Fibroblast of skin of scalp (primary cell): ENCODE data around the gene BIRC2. TPM values are rescaled to one million over a fixed set of nuclear protein-coding genes. Genes with fewer than 3 reads are reported as not detected.
"Not testable (repeated sequence)": the region's sequence is repeated elsewhere in the genome, so short reads cannot be mapped to it uniquely, and the experiment has no call there.

Experiments
- DNase-seq: peaks from one replicate; pipeline ENCODE4 v3.0.0-alpha.2; 2013
- polyA plus RNA-seq, 2 experiments: library from polyadenylated mRNA; unstranded; fragments of 120-200 nt; gene quantifications; one replicate each; pipeline ENCODE4 v1.2.1, GENCODE V29; 2013; ENCODE audit not compliant: insufficient read length in 2 of 2

BIRC2 gene
- polyA plus RNA-seq (2013, experiment 1 of 2; ENCODE audit: insufficient read length): 92.7 TPM
- polyA plus RNA-seq (2013, experiment 2 of 2; ENCODE audit: insufficient read length): 103 TPM

- peak; percentile 95 for DNase-seq
Measured at GRCh38 chr11:102346748-102347461, at the start of gene BIRC2. Gene BIRC2, plus strand, starts transcription at chr11:102347214. Its CDS starts 2,641 bp downstream, at chr11:102349855.

DNA sequence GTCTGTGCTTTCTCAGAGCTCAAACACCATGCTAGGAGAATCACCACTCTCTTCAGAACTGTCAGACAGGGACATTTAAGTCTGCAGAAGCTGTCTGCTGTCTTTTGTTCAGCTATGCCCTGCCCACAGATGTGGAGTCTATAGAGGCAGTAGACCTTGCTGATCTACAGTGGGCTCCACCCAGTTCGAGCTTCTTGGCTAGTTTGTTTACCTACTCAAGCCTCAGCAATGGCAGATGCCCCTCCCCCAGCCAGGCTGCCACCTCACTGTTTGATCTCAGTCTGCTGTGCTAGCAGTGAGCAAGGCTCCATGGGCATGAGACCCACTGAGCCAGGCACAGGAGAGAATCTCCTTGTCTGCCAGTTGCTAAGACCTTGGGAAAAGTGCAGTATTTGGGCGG is 46.2 kb upstream of the BIRC2 start:
- DNase-seq: not testable (repeated sequence)

- DNase-seq: no peak
Measured at GRCh38 chr11:102302241-102302640, 44.8 kb upstream of the BIRC2 start.

DNA sequence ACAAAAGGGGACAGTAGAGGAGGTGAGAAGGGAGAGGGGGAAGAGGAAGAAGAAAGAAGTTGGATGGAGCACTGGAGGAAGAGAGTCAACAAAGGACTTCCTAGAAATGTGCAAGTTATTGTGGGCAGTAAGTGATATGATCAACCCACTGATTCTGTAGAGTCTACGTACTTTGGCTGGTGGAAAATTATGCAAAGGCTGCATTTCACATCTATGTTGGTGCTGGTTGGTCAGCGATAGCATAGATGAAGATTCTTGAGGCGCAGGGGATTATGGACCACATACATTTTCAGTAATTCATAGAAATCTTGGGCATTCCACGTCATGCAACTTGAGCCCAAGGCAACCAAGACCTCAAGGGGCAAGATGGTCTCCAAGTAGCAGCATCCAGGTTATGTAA is 42.3 kb upstream of the BIRC2 start:
- no peak for DNase-seq

- DNase-seq: no peak
Measured at GRCh38 chr11:102305352-102306047, 41.5 kb upstream of the BIRC2 start.

GRCh38 chr11:102306048-102306597 is 40.9 kb upstream of the BIRC2 start:
- no peak for DNase-seq

DNA sequence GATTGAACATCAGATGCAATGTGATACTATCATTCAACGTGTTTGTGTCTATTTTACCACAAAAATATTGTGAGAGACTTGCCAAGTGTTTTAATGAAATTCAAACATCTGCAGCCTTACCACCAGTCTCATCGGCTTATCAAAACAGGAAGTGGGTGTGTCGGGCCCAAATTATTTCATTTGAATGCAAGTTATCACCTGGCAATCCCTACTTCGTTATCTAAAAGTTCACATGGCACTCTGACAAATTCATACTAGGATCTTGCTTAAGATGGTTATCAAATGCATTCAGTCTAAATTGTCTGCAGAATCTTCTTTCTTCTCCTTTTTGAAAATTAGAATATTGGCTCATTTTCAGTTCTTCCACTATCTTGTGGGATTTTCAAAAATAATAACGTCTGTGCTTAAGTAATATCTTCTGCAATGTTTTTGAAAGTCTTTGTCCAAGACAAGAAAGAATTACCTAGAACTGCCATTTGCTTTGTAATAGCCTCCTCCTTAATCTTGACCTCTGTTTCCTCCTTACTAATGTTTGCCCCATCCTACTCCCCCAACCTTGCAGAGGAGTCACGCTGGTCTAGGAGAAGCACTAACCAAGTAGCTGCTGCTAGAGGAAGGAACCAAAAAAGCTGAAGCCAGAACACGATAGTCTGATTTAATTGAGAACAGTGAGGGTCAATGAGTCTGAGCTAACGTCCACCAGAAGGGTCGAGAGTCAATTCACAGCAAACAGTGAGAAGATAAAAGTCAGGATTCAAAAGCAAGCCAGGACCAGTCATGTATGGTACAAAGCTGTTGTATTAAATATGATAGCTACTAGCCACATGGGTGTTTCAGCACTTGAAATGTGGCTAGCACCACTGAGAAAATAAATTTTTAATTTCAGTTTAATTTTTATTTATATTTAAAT is 39.9 kb upstream of the BIRC2 start:
- no peak for DNase-seq

DNA sequence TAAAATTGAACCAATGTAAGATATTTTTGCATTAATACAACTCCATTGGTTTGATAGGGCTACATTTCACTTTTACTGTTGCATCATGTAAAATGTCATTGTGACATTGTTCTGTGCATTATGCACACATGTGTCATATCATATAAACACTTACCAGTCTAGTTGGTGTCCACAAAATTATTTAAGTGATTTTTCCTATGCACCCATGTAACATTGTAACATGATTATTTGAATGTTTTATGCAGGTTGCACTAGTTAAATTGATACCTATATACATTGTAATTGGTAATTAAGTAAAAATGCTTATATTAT is 39.3 kb upstream of the BIRC2 start:
- DNase-seq: no peak

DNA sequence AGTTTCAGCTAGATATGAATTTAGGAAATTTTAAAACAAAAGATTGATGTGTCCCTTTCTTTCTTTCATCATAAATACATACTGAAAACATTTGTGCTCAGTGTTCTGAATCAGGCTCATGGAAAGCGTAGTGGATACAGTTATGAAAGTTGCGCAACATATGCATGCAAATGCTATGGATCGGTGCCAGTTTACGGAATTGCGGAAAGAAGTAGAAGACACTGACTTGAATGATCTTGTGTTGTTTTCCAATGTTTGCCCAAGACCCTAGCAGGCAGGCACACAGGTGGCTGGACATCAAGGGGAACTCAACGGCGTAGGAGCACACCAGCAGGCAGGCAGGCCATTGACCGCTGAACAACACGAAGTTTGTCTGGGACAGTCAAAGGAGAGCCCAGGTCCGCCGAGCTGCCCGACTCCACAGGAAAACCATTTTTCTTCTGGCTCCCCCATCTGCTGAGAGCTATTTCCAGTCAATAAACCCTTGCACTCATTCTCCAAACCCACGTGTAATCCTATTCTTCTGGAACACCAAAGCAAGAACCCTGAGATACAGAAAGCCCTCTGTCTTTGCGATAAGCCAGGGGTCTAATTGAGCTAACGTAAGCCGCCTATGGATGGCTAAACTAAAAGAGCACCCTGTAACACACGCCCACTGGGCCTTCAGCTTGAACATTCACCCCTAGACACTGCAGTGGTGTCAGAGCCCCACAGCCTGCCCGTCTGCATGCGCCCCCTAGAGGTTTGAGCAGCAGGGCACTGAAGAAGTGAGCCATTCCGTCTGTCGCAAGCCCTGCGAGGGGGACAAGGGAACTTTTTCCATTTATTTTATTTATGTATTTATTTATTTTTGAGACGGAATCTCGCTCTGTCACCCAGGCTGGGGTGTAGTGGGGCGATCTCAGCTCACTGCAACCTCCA is 37.1 kb upstream of the BIRC2 start:
- peak; percentile 62 for DNase-seq

- peak; percentile 32 for DNase-seq
Measured at GRCh38 chr11:102312667-102313066, 34.3 kb upstream of the BIRC2 start.

GRCh38 chr11:102313238-102313940 is 33.6 kb upstream of the BIRC2 start:
- peak; percentile 36 for DNase-seq

- no peak for DNase-seq
Measured at GRCh38 chr11:102314784-102315183, 32.2 kb upstream of the BIRC2 start.

- DNase-seq: no peak
Measured at GRCh38 chr11:102316346-102316904, 30.6 kb upstream of the BIRC2 start.

DNA sequence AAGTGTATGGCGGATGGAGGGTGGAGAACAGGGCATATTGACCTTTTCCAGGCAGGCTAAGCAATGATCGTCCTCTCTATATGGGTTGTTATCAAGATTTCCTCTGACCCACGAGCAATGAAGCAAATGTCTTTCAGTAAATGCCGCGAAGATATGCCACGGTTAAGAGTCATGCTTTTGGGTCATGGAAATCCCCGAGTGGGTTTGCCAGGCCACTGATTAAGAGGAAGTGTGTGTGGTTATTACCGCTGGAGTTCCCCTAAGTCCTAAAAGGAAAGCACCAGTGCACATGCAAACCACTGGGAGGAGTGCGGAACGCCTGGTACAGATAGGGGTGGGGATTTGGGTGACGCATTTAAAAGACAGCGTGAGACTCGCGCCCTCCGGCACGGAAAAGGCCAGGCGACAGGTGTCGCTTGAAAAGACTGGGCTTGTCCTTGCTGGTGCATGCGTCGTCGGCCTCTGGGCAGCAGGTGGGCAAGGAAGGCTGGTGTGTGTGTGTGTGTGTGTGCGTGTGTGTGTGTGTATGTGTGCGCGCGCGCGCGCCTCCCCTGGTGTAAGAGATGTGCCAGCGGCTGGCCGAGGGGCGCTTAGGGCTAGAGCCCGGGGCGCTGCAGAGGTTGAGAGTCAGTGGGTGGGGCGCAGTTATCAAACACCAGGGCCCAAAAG is 29.8 kb upstream of the BIRC2 start, which contains the start of gene BIRC3:
Gene BIRC3 (plus strand): TSS at position 386 of the 669 bp plus-strand sequence. CDS start 7,026 bp downstream, outside the sequence.
- DNase-seq: peak; percentile 82

- DNase-seq: no peak
Measured at GRCh38 chr11:102317768-102318103, 29.3 kb upstream of the BIRC2 start.

DNA sequence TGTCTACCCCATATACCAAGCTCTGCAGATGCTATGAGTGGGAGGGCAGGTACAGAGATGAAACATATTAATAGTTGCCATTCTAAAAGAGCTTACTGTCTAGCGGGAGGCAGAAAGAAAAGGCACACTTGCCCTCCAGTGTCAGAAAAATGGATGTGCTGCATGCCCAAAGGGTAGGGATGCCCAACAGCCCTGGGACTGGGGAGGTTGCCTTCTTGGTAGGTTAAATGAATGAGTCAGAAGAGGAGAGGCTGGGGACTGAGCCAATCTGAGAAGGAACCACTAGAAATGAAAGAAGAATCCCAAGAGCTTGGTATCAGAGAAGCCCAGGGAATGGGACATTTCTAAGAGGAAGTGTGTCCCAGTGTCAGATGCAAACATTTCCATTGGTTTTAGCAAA is 28.5 kb upstream of the BIRC2 start:
- peak; percentile 12 for DNase-seq

- DNase-seq: no peak
Measured at GRCh38 chr11:102319544-102319943, 27.5 kb upstream of the BIRC2 start.

DNA sequence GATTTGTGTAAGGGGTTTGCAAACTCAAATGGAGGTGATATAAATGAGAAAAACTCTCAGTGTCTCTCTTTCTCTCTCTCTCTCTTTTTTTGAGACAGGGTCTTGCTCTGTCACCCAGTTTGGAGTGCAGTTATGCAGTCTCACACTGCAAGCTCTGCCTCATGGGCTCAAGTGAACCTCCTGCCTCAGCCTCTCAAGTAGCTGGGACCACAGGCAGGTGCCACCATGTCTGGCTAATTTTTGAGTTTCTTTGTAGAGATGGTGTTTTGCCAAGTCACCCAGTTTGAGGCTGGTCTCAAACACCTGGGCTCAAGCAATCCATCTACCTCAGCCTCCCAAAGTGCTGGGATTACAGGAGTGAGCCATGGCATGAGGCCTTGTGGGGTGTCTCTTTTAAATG is 26.8 kb upstream of the BIRC2 start:
- no peak for DNase-seq

DNA sequence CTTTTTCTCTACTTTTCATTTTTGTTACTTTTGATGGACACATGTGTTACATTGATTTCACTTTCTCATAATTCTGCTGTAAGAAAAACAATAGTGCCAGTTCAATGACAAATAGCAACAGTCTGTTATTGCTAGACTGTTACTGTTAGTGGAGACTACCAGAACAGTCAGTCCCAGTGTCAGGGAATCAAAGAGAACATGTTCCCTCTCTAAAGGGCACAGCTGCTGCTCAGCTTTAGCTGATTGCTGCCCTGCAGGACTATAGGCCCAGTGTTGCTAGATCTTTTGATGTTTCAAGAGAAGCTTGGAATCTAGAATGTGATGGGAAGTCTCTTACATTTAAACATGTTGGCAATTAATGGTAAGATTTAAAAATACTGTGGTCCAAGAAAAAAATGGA is 26.3 kb upstream of the BIRC2 start:
- DNase-seq: no peak

- no peak for DNase-seq
Measured at GRCh38 chr11:102322560-102322959, 24.5 kb upstream of the BIRC2 start.
